Uterus (tissue), 4 donors: ENCODE data around the gene RAB7A. TPM values are rescaled to one million over a fixed set of nuclear protein-coding genes. Genes with fewer than 3 reads are reported as not detected.
"Not testable (repeated sequence)": the region's sequence is repeated elsewhere in the genome, so short reads cannot be mapped to it uniquely, and the experiment has no call there.

Source experiments
- DNase-seq, 2 donors: peaks; one replicate each; pipeline ENCODE4 v3.0.0-alpha.2; 2019 to 2020
- H3K27ac ChIP-seq, 2 donors: fragments of 200-600 bp; sonication (generic); 1 replicate in 1 of 2; 2 replicates in 1 of 2; pipeline ENCODE4 v1.5.1; 2016 to 2018
- H3K27me3 ChIP-seq, 2 donors: fragments of 200-600 bp; sonication (generic); one replicate each; pipeline ENCODE4 v1.5.1; 2018 to 2019; ENCODE audit warnings: control low read depth in 1 of 2
- H3K36me3 ChIP-seq, 2 donors: fragments of 200-600 bp; sonication (generic); one replicate each; pipeline ENCODE4 v1.5.1; 2019; ENCODE audit warnings: control low read depth in 1 of 2
- H3K4me1 ChIP-seq, 2 donors: fragments of 200-600 bp; sonication (generic); one replicate each; pipeline ENCODE4 v1.5.1; 2018 to 2019; ENCODE audit warnings: control low read depth in 1 of 2
- H3K4me3 ChIP-seq, 2 donors: fragments of 200-600 bp; sonication (generic); 1 replicate in 1 of 2; 2 replicates in 1 of 2; pipeline ENCODE4 v1.5.1; 2018 to 2019; ENCODE audit warnings: mild to moderate bottlenecking in 1 of 2
- H3K9me3 ChIP-seq, 2 donors: fragments of 200-600 bp; sonication (generic); one replicate each; pipeline ENCODE4 v1.5.1; 2019; ENCODE audit warnings: control low read depth in 1 of 2
- CTCF ChIP-seq, 4 experiments: fragments of 200-600 bp in 2 of 4; fragments of 450-650 bp in 2 of 4; sonication (generic) in 2 of 4; IDR thresholded peaks; one replicate each; pipeline ENCODE4 v1.5.1; 2016 to 2019; ENCODE audit warnings: antibody characterized with exemption in 4 of 4, mild to moderate bottlenecking in 2 of 4, moderate library complexity in 1 of 4
- POLR2A ChIP-seq, 2 donors: fragments of 450-650 bp; IDR thresholded peaks; one replicate each; pipeline ENCODE4 v1.6.1; 2016; ENCODE audit warnings: antibody characterized with exemption in 2 of 2, mild to moderate bottlenecking in 1 of 2, moderate library complexity in 1 of 2
- intact Hi-C: fragments of 100-400 bp; cut with DNase I; formaldehyde crosslinking; loops from one replicate; pipeline ENCODE4 v1.15.1; 2023; ENCODE audit warnings: low total_unique reads
- total RNA-seq, 4 donors: library from RNA; depleted of rRNA in 3 of 4; stranded (reverse); fragments of >200 nt in 3 of 4; gene quantifications; one replicate each; pipeline versions ENCODE4 v1.1.0 to v1.2.4, GENCODE V29; 2014 to 2023
- donor health status: DM: yes; HTN: yes; CAD: no.

Gene RAB7A
- total RNA-seq, 4 donors from 2014 or later = 32.8 to 224 (median 70.6) TPM

DNA sequence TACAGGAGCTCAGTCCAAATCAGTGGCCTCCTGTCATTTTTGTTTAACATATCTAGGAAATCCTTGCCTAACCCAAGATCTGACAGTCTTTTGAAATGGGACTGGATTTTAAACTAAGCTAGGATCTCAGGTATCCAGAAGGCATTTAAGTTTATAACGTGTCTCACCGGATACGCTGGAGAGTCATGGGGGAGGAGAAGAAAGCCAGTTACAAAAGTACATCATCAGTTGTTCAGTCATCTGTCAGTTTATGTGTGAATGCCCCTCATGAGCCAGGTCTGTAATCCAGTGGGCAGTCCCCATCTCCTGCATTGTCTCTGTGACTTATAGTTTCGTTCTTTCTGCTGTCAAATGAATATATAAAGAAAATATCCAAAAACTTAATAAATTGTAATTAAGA, 44.4 kb downstream of the RAB7A start:
- intact Hi-C loops = no loop called here
- Histone ChIP-seq H3K36me3 (no peaks in the 10 kb centered on the region), H3K27ac (no peak overlapping the region), H3K27me3 (no peaks in the 10 kb centered on the region), H3K4me3 (no peak overlapping the region), H3K9me3 (no peaks in the 10 kb centered on the region), H3K4me1 (no peaks in the 10 kb centered on the region)
- no peak for DNase-seq
- TF ChIP-seq POLR2A (IDR thresholded peaks at IDR 0.05) (no peak), CTCF (IDR thresholded peaks at IDR 0.05) (no peak)

DNA sequence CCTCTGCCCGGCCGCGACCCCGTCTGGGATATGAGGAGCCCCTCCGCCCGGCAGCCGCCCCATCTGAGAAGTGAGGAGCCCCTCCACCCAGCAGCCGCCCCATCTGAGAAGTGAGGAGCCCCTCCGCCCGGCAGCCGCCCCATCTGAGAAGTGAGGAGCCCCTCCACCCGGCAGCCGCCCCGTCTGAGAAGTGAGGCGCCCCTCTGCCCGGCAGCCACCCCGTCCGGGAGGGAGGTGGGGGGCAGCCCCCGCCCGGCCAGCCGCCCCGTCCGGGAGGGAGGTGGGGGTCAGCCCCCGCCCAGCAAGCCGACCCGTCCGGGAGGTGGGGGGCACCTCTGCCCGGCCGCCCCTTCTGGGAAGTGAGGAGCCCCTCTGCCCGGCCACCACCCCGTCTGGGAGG, 47.2 kb downstream of the RAB7A start:
- not testable (repeated sequence) for H3K4me1 ChIP-seq, H3K9me3 ChIP-seq, H3K36me3 ChIP-seq

DNA sequence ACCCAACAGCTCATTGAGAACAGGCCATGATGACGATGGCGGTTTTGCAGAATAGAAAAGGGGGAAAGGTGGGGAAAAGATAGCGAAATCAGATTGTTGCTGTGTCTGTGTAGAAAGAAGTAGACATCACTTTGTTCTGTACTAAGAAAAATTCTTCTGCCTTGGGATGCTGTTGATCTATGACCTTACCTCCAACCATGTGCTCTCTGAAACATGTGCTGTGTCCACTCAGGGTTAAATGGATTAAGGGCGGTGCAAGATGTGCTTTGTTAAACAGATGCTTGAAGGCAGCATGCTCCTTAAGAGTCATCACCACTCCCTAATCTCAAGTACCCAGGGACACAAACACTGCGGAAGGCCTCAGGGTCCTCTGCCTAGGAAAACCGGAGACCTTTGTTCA, 47.6 kb downstream of the RAB7A start:
- DNase-seq, H3K4me1 ChIP-seq, H3K4me3 ChIP-seq, H3K27ac ChIP-seq, H3K36me3 ChIP-seq, H3K27me3 ChIP-seq, intact Hi-C loops, H3K9me3 ChIP-seq: not testable (repeated sequence)

More for the DNA sequence above, 47.2 kb downstream of the RAB7A start:
- DNase-seq, H3K4me3 ChIP-seq, intact Hi-C loops, H3K27ac ChIP-seq, H3K27me3 ChIP-seq: not testable (repeated sequence)

- H3K27ac ChIP-seq = no peak overlapping the region
- no peaks in the 10 kb centered on the region for H3K9me3 ChIP-seq
- TF ChIP-seq CTCF (IDR thresholded peaks at IDR 0.05) = no peak
- TF ChIP-seq POLR2A (IDR thresholded peaks at IDR 0.05) = no peak
- intact Hi-C loops = no loop called here
- H3K4me3 ChIP-seq = no peak overlapping the region
- H3K27me3 ChIP-seq = no peaks in the 10 kb centered on the region
- peaks cover 3 to 4% of the 10 kb centered on the region in 2 donors for H3K4me1 ChIP-seq
- H3K36me3 ChIP-seq = no peaks in the 10 kb centered on the region
- DNase-seq = no peak
Measured at GRCh38 chr3:128775241-128775640, 49.3 kb downstream of the RAB7A start.

GRCh38 chr3:128775906-128776542, 50.0 kb downstream of the RAB7A start:
- Histone ChIP-seq H3K4me1 (peaks cover 3 to 7% of the 10 kb centered on the region in 2 donors), H3K9me3 (no peaks in the 10 kb centered on the region), H3K27ac (no peak overlapping the region), H3K4me3 (no peak overlapping the region), H3K27me3 (no peaks in the 10 kb centered on the region), H3K36me3 (no peaks in the 10 kb centered on the region)
- intact Hi-C loops = no loop called here
- DNase-seq = no peak
- no peak for TF ChIP-seq CTCF (IDR thresholded peaks at IDR 0.05)
- no peak for TF ChIP-seq POLR2A (IDR thresholded peaks at IDR 0.05)

DNA sequence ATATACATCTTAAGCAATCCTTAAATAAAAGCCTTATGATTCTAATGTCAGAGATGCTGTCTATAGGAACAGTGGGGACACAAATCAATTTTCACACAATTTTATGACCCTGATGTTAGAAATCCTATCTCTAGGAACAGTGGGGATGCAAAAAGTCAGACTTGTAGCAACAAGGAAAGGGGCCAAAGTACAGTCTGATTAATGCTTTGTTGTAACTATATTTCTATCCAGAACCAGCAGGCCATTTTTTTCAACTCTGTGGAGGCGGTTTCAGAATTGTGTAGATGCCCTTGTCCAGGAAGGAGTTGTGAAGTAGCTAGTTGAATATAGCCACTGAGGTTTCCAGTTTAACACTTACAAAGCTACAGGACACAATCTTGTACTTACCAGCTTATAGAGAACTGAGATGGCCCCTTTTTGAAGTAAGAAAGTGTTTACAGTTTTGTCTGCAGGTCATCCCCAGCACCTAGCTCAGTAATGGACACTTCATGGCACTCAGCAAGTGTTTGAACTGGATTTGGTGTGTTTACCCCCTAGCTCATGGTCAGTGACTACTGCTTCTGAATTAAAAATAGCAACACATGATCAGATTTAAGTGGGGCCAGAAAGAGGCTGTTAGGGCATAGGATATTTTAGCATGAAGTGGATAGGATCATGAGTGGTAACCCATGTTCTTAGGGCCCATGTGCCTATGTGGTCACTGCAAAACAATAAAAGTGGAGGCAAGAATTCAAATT, 54.3 kb downstream of the RAB7A start:
- H3K4me1 ChIP-seq = peaks cover 3 to 7% of the 10 kb centered on the region in 2 donors

More for the DNA sequence above, 54.3 kb downstream of the RAB7A start:
- no peak overlapping the region for H3K4me3 ChIP-seq
- H3K36me3 ChIP-seq = no peaks in the 10 kb centered on the region
- no peak for DNase-seq
- H3K9me3 ChIP-seq = no peaks in the 10 kb centered on the region
- TF ChIP-seq POLR2A (IDR thresholded peaks at IDR 0.05) (no peak), CTCF (IDR thresholded peaks at IDR 0.05) (no peak)
- no peaks in the 10 kb centered on the region for H3K27me3 ChIP-seq
- H3K27ac ChIP-seq = no peak overlapping the region
- intact Hi-C loops = no loop called here
